HepG2 (cell line): Measurements from ENCODE around the gene FBLIM1. TPM values are rescaled to one million over a fixed set of nuclear protein-coding genes. Genes with fewer than 3 reads are reported as not detected.

ENCODE experiments used
- ARNT2 ChIP-seq: sonication (generic); formaldehyde crosslinking; IDR thresholded peaks from 2 replicates; pipeline ENCODE4 v1.8.0; 2022; ENCODE audit warnings: mild to moderate bottlenecking, low read depth, missing genetic modification reagents, moderate library complexity
- CCAR2 ChIP-seq: fragments of 200-400 bp; formaldehyde crosslinking; optimal IDR thresholded peaks from 2 replicates; pipeline ENCODE3; 2018; ENCODE audit warnings: low read depth, mild to moderate bottlenecking, low read length, moderate library complexity
- FIP1L1 ChIP-seq: fragments of 200-400 bp; formaldehyde crosslinking; IDR thresholded peaks from 2 replicates; pipeline ENCODE4 v1.6.1; 2018; ENCODE audit warnings: low read depth, mild to moderate bottlenecking, low read length, moderate library complexity, borderline replicate concordance; ENCODE audit not compliant: insufficient read depth
- HMG20A ChIP-seq: IDR thresholded peaks from 2 replicates; pipeline ENCODE4 v1.6.1; 2016; ENCODE audit warnings: borderline replicate concordance
- MIER3 ChIP-seq: IDR thresholded peaks from 2 replicates; pipeline ENCODE4 v1.6.1; 2016; ENCODE audit warnings: missing compliant biosample characterization, borderline replicate concordance
- PRPF4 ChIP-seq: fragments of 200-400 bp; formaldehyde crosslinking; IDR thresholded peaks from 2 replicates; pipeline ENCODE4 v1.6.1; 2016; ENCODE audit warnings: low read length, low read depth; ENCODE audit not compliant: poor library complexity, severe bottlenecking
- RBFOX2 ChIP-seq: fragments of 200-400 bp; formaldehyde crosslinking; IDR thresholded peaks from 2 replicates; pipeline ENCODE4 v1.6.1; 2017; ENCODE audit warnings: low read depth, mild to moderate bottlenecking, low read length
- ZBED4 ChIP-seq: sonication (generic); formaldehyde crosslinking; IDR thresholded peaks from 2 replicates; pipeline ENCODE4 v1.4.0; 2020; ENCODE audit warnings: missing genetic modification reagents, borderline replicate concordance
- ZBTB40 ChIP-seq, 2 experiments: fragments of 450-650 bp in 1 of 2; sonication (generic) in 1 of 2; formaldehyde crosslinking in 1 of 2; IDR thresholded peaks; 2 replicates each; pipeline versions ENCODE4 v1.6.1 to v1.8.0; 2016 to 2022; ENCODE audit warnings: antibody characterized with exemption in 1 of 2, mild to moderate bottlenecking in 1 of 2, missing genetic modification reagents in 1 of 2
- ZKSCAN8 ChIP-seq: IDR thresholded peaks from 2 replicates; pipeline ENCODE4 v1.6.1; 2016; ENCODE audit warnings: borderline replicate concordance, missing genetic modification reagents, missing compliant biosample characterization
- ZNF224 ChIP-seq: sonication (generic); formaldehyde crosslinking; IDR thresholded peaks from 2 replicates; pipeline ENCODE4 v1.5.0; 2020; ENCODE audit warnings: mild to moderate bottlenecking, missing genetic modification reagents
- ZNF253 ChIP-seq: sonication (generic); formaldehyde crosslinking; IDR thresholded peaks from 2 replicates; pipeline ENCODE4 v1.8.0; 2022; ENCODE audit warnings: mild to moderate bottlenecking, missing genetic modification reagents, borderline replicate concordance
- ZNF569 ChIP-seq: sonication (generic); formaldehyde crosslinking; IDR thresholded peaks from 2 replicates; pipeline ENCODE4 v1.5.0; 2020; ENCODE audit warnings: mild to moderate bottlenecking, missing genetic modification reagents, moderate library complexity, borderline replicate concordance
- ZNF850 ChIP-seq: sonication (generic); formaldehyde crosslinking; conservative IDR thresholded peaks from 2 replicates; pipeline ENCODE4 v1.9.0; 2021; ENCODE audit warnings: mild to moderate bottlenecking, missing genetic modification reagents
- polyA plus RNA-seq, 8 experiments: library from polyadenylated mRNA; depleted of rRNA in 3 of 8; stranded (reverse) in 7 of 8; unstranded in 1 of 8; fragments of >200 nt; fragmentation: Illumina TruSeq in 4 of 8; extraction: Trizol in 4 of 8; gene quantifications; 2 replicates each; pipeline versions ENCODE4 v1.2.1 to v1.2.3, GENCODE V29; 2011 to 2016; ENCODE audit warnings: low read depth in 4 of 8, missing spikeins in 1 of 8, mixed read lengths in 1 of 8; ENCODE audit not compliant: insufficient read depth in 1 of 8
- total RNA-seq, 5 experiments: library from RNA; depleted of rRNA; stranded (reverse); fragments of >200 nt; fragmentation: Illumina TruSeq; extraction: Trizol; gene quantifications; 2 replicates each; pipeline ENCODE4 v1.2.3, GENCODE V29; 2016; ENCODE audit warnings: low read depth in 1 of 5

FBLIM1 gene
- total and polyA plus RNA-seq, 2 of the 13 experiments (the other 11 are each of a cell fraction or from before 2014, with no cell fraction given) = 10.6 to 23.0 TPM

GRCh38 chr1:15834406-15835204, 76.0 kb downstream of the FBLIM1 start (continued):
- TF ChIP-seq ZNF569 (no peak), CCAR2 (no peak), ZBED4 (CRISPR knock-in tag) (peak; percentile 71; the same call in 1 of the 2 replicates), ZNF253 (CRISPR knock-in tag) (peak; percentile 77), ZBTB40 (IDR thresholded peaks at IDR 0.05) (no peak), ZBTB40 (CRISPR knock-in tag; IDR thresholded peaks at IDR 0.05) (peak; percentile 83; the same call in 1 of the 2 replicates), PRPF4 (no peak), ZNF850 (CRISPR knock-in tag) (no peak), ZKSCAN8 (CRISPR knock-in tag) (no peak), FIP1L1 (0 out of 2 replicates have a peak, but pooled peaks have one; percentile 78), ARNT2 (CRISPR knock-in tag) (no peak; the same call in 1 of the 2 replicates), RBFOX2 (peak; percentile 95), MIER3 (CRISPR knock-in tag) (no peak), HMG20A (CRISPR knock-in tag) (no peak), ZNF224 (CRISPR knock-in tag) (peak; percentile 70; the same call in 1 of the 2 replicates)
